ENCODE results near the gene STX19. TPM values are rescaled to one million over a fixed set of nuclear protein-coding genes. Genes with fewer than 3 reads are reported as not detected.
"Not testable (repeated sequence)": the region's sequence is repeated elsewhere in the genome, so short reads cannot be mapped to it uniquely, and the experiment has no call there.

The STX19 gene
- total RNA-seq, 1 experiment from 2014 or later = 1.3 TPM

DNA sequence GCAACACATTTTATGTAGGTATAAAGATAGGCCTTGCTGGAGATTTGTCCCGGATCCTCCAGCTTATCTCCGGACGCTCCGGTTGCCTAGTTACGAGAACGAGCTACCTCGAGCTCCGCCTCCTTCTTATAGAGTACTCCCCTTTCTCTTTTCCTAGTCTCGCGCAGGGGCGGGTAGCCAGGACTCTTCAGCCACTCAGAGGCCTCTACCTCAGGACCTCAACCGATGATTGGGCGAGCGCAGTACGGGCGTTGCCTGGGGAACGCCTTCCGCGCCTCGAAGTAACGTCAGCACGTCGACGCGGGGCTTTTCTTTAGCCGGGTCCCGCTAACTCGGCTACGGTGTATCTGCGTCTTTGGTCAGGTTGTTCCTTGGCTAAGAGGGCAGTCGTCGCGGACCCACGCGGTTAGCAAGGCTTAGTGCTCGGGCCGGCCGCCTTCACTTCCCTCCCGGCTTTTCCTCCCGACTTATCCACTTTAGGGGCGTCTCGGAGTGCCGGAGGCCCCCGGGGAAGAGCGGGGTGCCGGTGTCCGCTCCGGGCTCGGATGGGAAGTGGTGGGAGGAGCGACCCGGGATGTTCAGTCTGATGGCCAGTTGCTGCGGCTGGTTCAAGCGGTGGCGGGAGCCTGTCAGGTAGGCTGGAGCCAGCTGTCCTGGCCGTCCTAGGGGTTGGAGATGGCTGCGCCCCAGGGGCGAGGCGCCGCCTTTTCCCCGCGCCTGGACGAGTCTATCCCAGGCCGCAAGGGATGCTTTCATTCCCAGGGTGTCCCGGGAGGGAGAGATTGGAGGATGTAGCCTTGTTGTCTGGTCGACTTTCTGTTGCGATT, 48.3 kb downstream of the STX19 start, which contains the start of gene ARL13B:
TSS of gene ARL13B (plus strand) at position 306 of the 827 bp plus-strand sequence. CDS start at position 575, 269 bp downstream.
- peak; percentile 100 for DNase-seq (ENCODE audit: low spot score)

DNA sequence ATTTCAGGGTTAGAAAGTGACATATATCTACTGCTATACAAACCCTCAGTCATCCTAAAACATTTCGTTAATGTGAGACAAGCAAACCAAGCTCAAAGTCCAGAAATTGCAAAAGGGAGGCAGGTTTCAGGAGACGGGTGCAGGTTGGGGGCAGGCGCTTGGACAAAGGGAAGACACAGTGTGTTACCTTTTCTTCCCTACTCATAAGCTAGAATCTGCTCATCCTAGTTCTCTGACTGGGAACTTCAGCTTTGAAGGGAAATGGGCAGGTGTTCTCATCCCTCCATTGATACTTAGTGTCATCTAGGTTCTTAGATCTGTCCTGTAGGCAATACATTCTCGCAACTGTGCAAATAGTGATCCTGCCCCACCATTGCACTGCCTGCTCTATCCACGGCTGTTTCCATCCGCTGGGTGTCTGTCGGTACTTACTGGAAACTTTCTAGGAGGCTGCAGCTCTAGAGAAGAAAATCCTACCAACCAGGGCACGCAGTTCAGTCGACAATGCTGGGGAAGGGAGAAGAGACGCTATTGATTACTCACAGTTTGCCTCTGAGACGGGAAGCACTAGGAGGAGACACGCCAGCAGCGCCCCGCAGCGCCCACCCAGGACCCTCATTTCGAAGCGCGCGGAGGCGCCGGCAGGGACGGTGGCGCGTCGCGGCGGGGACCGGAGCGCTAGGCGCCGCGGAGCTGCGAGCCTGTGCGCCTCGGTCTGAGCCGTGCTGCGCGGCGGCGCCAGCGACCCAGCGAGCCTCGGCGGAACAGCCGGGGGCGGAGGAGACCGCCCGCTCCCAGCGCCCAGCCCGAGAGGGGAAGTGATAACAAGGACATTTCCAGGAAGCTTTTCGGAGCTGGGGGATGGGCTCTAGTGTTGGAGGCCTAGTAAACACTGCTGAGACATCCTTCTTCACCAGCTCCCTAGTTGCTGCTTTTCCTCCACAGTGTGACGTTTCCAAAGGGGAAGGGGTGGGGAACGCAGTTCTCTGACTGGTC, 55.0 kb downstream of the STX19 start, which contains the start of gene PROS1:
TSS of gene PROS1 (minus strand) at position 766 of the 996 bp plus-strand sequence. CDS start at position 619, 147 bp downstream.
- DNase-seq (ENCODE audit: low spot score) = peak; percentile 93

DNA sequence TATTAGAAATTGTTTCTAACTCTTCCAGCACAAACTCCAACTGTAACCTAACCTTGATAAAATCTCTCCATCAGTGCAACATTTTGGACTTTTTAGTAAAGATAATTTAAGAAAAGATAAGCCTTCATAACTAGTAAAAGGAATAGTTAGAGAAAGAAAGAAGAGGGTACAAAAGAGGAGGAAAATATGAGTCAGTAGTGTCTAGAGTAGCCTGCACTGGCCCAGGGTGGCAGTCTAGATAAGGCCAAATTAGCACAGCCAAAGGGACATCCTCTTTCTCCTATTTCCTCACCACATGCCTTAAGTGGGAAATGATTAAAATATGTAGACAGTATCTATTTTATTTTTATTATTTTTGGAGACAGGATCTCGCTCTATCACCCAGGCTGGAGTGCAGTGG, 58.4 kb downstream of the STX19 start:
- DNase-seq (ENCODE audit: low spot score) = no peak

DNA sequence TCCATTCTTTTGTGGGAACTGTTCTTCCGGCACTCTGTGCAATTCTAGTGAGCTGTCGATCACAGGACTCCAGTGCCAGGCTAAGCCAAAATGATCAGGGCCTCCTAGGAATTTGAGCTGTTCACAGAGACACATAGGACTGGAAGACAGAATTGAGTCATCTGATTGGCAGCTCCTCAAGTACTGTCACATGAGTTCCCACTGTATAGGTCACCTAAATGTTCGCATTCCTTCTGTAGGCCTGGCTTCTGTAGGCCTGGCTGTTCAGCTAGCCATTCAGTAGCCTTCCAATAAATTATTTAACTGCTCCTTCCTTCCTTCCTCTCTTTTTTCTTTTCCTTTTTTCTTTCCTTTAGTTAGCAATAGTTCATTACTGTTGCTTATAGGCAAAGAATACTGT, 59.0 kb downstream of the STX19 start:
- DNase-seq (ENCODE audit: low spot score) = no peak

DNA sequence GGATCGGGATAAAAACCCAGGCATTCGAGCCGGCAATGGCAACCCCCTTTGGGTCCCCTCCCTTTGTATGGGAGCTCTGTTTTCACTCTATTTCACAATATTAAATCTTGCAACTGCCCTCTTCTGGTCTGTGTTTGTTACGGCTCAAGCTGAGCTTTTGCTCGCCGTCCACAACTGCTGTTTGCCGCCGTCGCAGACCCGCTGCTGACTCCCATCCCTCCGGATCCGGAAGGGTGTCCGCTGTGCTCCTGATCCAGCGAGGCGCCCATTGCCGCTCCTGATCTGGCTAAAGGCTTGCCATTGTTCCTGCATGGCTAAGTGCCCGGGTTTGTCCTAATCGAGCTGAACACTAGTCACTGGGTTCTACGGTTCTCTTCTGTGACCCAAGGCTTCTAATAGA, 63.3 kb downstream of the STX19 start:
- DNase-seq (ENCODE audit: low spot score) = not testable (repeated sequence)

Small RNAs within 50 kb of the gene (small RNA-seq; reads per million reads assigned to genes)
- not detected for gene RF00019
- gene RNU6-511P = not detected

Other genes starting within 250 kb of the STX19 start
- gene PROS1, start 54.7 kb downstream of the STX19 start, total RNA-seq (2014; rRNA removed; shearing (Covaris generic)) = 8.1 and 10.0 TPM in 2 replicates
- 11.7 and 13.1 TPM in 2 replicates for gene ARL13B, start 48.4 kb downstream of the STX19 start, total RNA-seq (2014; rRNA removed; shearing (Covaris generic))
- gene DHFR2, start 34.3 kb upstream of the STX19 start, total RNA-seq (2014; rRNA removed; shearing (Covaris generic)) = 1.1 TPM in 2 replicates
- 13.9 and 21.5 TPM in 2 replicates for gene NSUN3, start 34.5 kb upstream of the STX19 start, total RNA-seq (2014; rRNA removed; shearing (Covaris generic))

All from HT-29 (cell line).